ENCODE measurements around the gene TTC12.

- TF ChIP-seq POLR2AphosphoS5 (IDR thresholded peaks at IDR 0.05; ENCODE audit: low read depth, low read length) = no peak
- TF ChIP-seq POLR2A (IDR thresholded peaks at IDR 0.05; ENCODE audit: low read depth, low read length) = no peak
- TF ChIP-seq TAF1 (IDR thresholded peaks at IDR 0.05; ENCODE audit: low read depth, low read length) = no peak
- no peak for TF ChIP-seq POU2F2 (IDR thresholded peaks at IDR 0.05; ENCODE audit: low read depth, low read length)
- TF ChIP-seq SPI1 (IDR thresholded peaks at IDR 0.05; ENCODE audit: low read depth, low read length) = no peak
- TF ChIP-seq PAX5 (IDR thresholded peaks at IDR 0.05; ENCODE audit: insufficient read depth, low read length, severe bottlenecking) = no peak
Observed at GRCh38 chr11:113397821-113398220, 83.4 kb downstream of the TTC12 start.

Measured in GM12891 (cell line).